Measurements from ENCODE around the gene HCN2.
A peak's percentile ranks its signal among the peaks of the same experiment; 100 is the strongest.

The HCN2 gene

GRCh38 chr19:589693-590395 is at the start of gene HCN2:
HCN2 (plus strand) TSS chr19:589881; CDS start chr19:589946, 65 bp downstream.
- DNase-seq, result no peak

- no peak for DNase-seq
These were observed 48.6 kb upstream of the HCN2 start for GRCh38 chr19:540867-541637.

- DNase-seq, result no peak
These were observed 48.0 kb upstream of the HCN2 start for GRCh38 chr19:541699-542098.

- DNase-seq, result no peak
These were observed 47.4 kb upstream of the HCN2 start for GRCh38 chr19:542173-542866.

- no peak for DNase-seq
These were observed 45.6 kb upstream of the HCN2 start, which contains the start of gene GZMM for GRCh38 chr19:543910-544608. GZMM (plus strand) TSS chr19:544053; CDS start chr19:544072, 19 bp downstream.

GRCh38 chr19:547117-547516 is 42.6 kb upstream of the HCN2 start:
- no peak for DNase-seq

- no peak for DNase-seq
These were observed 41.6 kb upstream of the HCN2 start for GRCh38 chr19:547836-548720.

- peak; percentile 29 for DNase-seq
These were observed 40.5 kb upstream of the HCN2 start for GRCh38 chr19:548886-549830.

GRCh38 chr19:554817-555216 is 34.9 kb upstream of the HCN2 start:
- no peak for DNase-seq

- DNase-seq, result no peak
These were observed 34.2 kb upstream of the HCN2 start for GRCh38 chr19:555474-555808.

GRCh38 chr19:556611-557382 is 32.9 kb upstream of the HCN2 start:
- DNase-seq, result peak; percentile 17

GRCh38 chr19:558770-559439 is 30.8 kb upstream of the HCN2 start:
- DNase-seq, result no peak

- DNase-seq, result no peak
These were observed 29.6 kb upstream of the HCN2 start for GRCh38 chr19:560121-560520.

- DNase-seq, result no peak
These were observed 23.3 kb upstream of the HCN2 start for GRCh38 chr19:566403-566802.

GRCh38 chr19:566844-567243 is 22.8 kb upstream of the HCN2 start:
- no peak for DNase-seq

GRCh38 chr19:567296-567900 is 22.3 kb upstream of the HCN2 start:
- DNase-seq, result no peak

- DNase-seq, result no peak
These were observed 19.4 kb upstream of the HCN2 start for GRCh38 chr19:570251-570686.

- DNase-seq, result peak; percentile 63
These were observed 18.6 kb upstream of the HCN2 start for GRCh38 chr19:570937-571565.

GRCh38 chr19:571566-571974 is 18.1 kb upstream of the HCN2 start:
- no peak for DNase-seq
